H1 (cell line): Measurements from ENCODE around the gene LECT2. TPM values are rescaled to one million over a fixed set of nuclear protein-coding genes. Genes with fewer than 3 reads are reported as not detected.

ENCODE experiments used
- EGR1 ChIP-seq: IDR thresholded peaks from 2 replicates; pipeline ENCODE4 v1.6.1; 2011; ENCODE audit warnings: low read depth, low read length, borderline replicate concordance
- EZH2 ChIP-seq: fragments of 200-600 bp; sonication (generic); IDR thresholded peaks from 2 replicates; pipeline ENCODE4 v1.7.1; 2012; ENCODE audit warnings: low read depth, mild to moderate bottlenecking, moderate library complexity, low read length, inconsistent platforms; ENCODE audit not compliant: severe bottlenecking
- POU5F1 ChIP-seq: IDR thresholded peaks from 2 replicates; pipeline ENCODE4 v1.6.1; 2011; ENCODE audit warnings: low read depth, mild to moderate bottlenecking, low read length, moderate library complexity
- polyA plus RNA-seq, 7 experiments: library from polyadenylated mRNA; depleted of rRNA in 3 of 7; stranded (reverse) in 5 of 7; unstranded in 2 of 7; fragments of >200 nt in 5 of 7; fragments of 200-250 nt in 2 of 7; gene quantifications; 1 replicate in 5 of 7; 2 replicates in 1 of 7; 4 replicates in 1 of 7; pipeline versions ENCODE4 v1.2.1 to v1.2.3, GENCODE V29; 2011 to 2013; ENCODE audit warnings: missing spikeins in 2 of 7, mixed read lengths in 2 of 7
- total RNA-seq: library from RNA; stranded (reverse); fragmentation: NEBNext Ultra II Directional; extraction: Animal tissue kit (Norgen Biotek cat#: 25700); gene quantifications from 2 replicates; pipeline ENCODE4 v1.2.1, GENCODE V29; 2021

The LECT2 gene
- total and polyA plus RNA-seq, 2 of the 8 experiments (the other 6 are each of a cell fraction or from before 2014, with no cell fraction given) = not detected

- TF ChIP-seq EZH2 (no peak), EGR1 (no peak), POU5F1 (no peak)
These were observed 25.8 kb upstream of the LECT2 start (continued) for GRCh38 chr5:135980620-135981019.
